Endodermal cell (in vitro differentiated cells): Measurements from ENCODE around the gene XCL2. TPM values are rescaled to one million over a fixed set of nuclear protein-coding genes. Genes with fewer than 3 reads are reported as not detected.
"Not testable (repeated sequence)": the region's sequence is repeated elsewhere in the genome, so short reads cannot be mapped to it uniquely, and the experiment has no call there.

Experiments
- DNase-seq: peaks from one replicate; pipeline ENCODE4 v3.0.0-alpha.2; 2017
- H3K27ac ChIP-seq: 2 replicates; pipeline ENCODE4 v1.5.1; 2013; ENCODE audit warnings: mild to moderate bottlenecking, low read depth, low read length, moderate library complexity
- H3K27me3 ChIP-seq: 2 replicates; pipeline ENCODE4 v1.6.1; 2013; ENCODE audit warnings: mild to moderate bottlenecking, low read length, moderate library complexity; ENCODE audit not compliant: insufficient read depth, control insufficient read depth, poor library complexity, severe bottlenecking
- H3K36me3 ChIP-seq: 2 replicates; pipeline ENCODE4 v1.7.0; 2013; ENCODE audit warnings: mild to moderate bottlenecking, low read length, moderate library complexity; ENCODE audit not compliant: control insufficient read depth, insufficient read depth
- H3K4me1 ChIP-seq: one replicate; pipeline ENCODE4 v1.7.0; 2013; ENCODE audit warnings: low read length; ENCODE audit not compliant: control insufficient read depth, insufficient read depth
- H3K4me3 ChIP-seq: 2 replicates; pipeline ENCODE4 v1.5.1; 2013; ENCODE audit warnings: mild to moderate bottlenecking, low read length, moderate library complexity
- H3K9ac ChIP-seq: 2 replicates; pipeline ENCODE4 v1.6.1; 2013; ENCODE audit warnings: mild to moderate bottlenecking, low read length, moderate library complexity; ENCODE audit not compliant: poor library complexity, severe bottlenecking; ENCODE audit errors: extremely low read depth
- H3K9me3 ChIP-seq: 2 replicates; pipeline ENCODE4 v1.6.1; 2013; ENCODE audit warnings: mild to moderate bottlenecking, low read length, moderate library complexity; ENCODE audit not compliant: control insufficient read depth
- H3K27ac Mint-ChIP-seq: 2 replicates; pipeline ENCODE4 v1.8.0; 2020; ENCODE audit warnings: mixed read lengths
- H3K27me3 Mint-ChIP-seq: 2 replicates; pipeline ENCODE4 v1.8.0; 2021; ENCODE audit warnings: mild to moderate bottlenecking, mixed read lengths; ENCODE audit not compliant: insufficient read depth
- H3K36me3 Mint-ChIP-seq: 2 replicates; pipeline ENCODE4 v1.8.0; 2020; ENCODE audit warnings: low read depth, mixed read lengths
- H3K4me1 Mint-ChIP-seq: 2 replicates; pipeline ENCODE4 v1.8.0; 2020; ENCODE audit warnings: mixed read lengths
- H3K4me3 Mint-ChIP-seq: 2 replicates; pipeline ENCODE4 v1.8.0; 2020; ENCODE audit warnings: mild to moderate bottlenecking, moderate library complexity, mixed read lengths
- H3K9me3 Mint-ChIP-seq: 2 replicates; pipeline ENCODE4 v1.8.0; 2020; ENCODE audit warnings: mild to moderate bottlenecking, mixed read lengths
- WGBS, 2 experiments: methylation state at CpG; one replicate each; pipeline versions ENCODE4 v1.1.5 to v1.1.7; 2013; ENCODE audit warnings: missing lambda C conversion rate in 2 of 2, mixed read lengths in 1 of 2; ENCODE audit not compliant: insufficient coverage in 1 of 2, insufficient read length in 1 of 2; 5-methylcytosine and 5-hydroxymethylcytosine counted together
- total RNA-seq, 2 donors: library from RNA; stranded (reverse); fragmentation: NEBNext Ultra II Directional in 1 of 2; extraction: Animal tissue kit (Norgen Biotek cat#: 25700) in 1 of 2; gene quantifications; 2 replicates in 1 of 2; 3 replicates in 1 of 2; pipeline ENCODE4 v1.2.1, GENCODE V29; 2021
- TF ChIP-seq, protein P1 (sequence below): fragments of 200-600 bp; sonication (generic); conservative IDR thresholded peaks from 2 replicates; pipeline ENCODE4 v1.5.0; 2021; ENCODE audit warnings: antibody characterized with exemption, mild to moderate bottlenecking

Gene XCL2
- total RNA-seq, 2 donors from 2014 or later = not detected

DNA sequence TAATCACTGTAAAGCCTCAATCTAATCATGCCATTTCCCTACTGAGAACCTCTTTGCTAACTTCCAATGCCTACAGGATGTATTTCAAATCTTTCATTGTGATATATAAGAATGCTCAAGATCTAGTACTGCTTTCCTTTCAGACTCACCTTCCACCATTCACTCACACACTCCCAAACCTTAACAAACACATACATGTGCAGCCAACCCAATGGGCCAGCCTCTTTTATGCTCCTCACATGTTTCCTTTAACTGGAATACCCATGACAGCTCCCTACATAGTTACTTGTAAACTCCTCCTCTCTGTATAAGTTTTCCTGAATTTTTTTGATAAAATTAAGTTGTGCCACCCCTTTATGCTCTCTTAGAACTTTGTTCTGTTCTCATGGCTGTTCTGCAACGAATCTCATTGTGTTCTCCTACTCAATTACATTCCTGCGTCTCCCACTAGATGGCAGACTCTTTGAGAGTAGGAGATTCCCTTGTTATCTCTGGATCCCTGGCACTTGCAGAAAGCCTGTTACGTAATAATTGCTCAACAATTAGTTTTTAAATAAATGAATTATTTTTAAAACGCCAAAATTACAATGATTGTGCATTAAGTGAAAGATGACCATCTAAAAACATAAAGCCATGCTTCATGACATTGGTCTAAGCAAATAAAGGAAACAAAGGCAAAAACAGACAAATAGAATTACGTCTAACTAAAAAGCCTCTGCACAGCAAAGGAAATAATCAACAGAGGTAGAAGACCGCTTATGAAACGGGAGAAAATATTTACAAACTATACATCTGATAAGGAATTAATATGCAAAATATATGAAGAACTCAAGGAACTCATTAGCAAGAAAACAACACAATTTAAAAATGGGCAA lies 2.1 kb upstream of the XCL2 start:
- H3K36me3 ChIP-seq, H3K4me3 Mint-ChIP-seq, H3K27ac Mint-ChIP-seq, H3K27me3 ChIP-seq, H3K27ac ChIP-seq, H3K9ac ChIP-seq, H3K4me1 Mint-ChIP-seq, H3K27me3 Mint-ChIP-seq, H3K9me3 ChIP-seq, H3K4me1 ChIP-seq, H3K36me3 Mint-ChIP-seq, H3K4me3 ChIP-seq: not testable (repeated sequence)
- WGBS, 2 experiments = 0 to 49% methylated on average over 1 to 5 of the region's 7 CpGs
- TF ChIP-seq, protein P1, sequence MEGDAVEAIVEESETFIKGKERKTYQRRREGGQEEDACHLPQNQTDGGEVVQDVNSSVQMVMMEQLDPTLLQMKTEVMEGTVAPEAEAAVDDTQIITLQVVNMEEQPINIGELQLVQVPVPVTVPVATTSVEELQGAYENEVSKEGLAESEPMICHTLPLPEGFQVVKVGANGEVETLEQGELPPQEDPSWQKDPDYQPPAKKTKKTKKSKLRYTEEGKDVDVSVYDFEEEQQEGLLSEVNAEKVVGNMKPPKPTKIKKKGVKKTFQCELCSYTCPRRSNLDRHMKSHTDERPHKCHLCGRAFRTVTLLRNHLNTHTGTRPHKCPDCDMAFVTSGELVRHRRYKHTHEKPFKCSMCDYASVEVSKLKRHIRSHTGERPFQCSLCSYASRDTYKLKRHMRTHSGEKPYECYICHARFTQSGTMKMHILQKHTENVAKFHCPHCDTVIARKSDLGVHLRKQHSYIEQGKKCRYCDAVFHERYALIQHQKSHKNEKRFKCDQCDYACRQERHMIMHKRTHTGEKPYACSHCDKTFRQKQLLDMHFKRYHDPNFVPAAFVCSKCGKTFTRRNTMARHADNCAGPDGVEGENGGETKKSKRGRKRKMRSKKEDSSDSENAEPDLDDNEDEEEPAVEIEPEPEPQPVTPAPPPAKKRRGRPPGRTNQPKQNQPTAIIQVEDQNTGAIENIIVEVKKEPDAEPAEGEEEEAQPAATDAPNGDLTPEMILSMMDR = peak; percentile 74
- H3K9me3 Mint-ChIP-seq = peaks cover 23% of the 10 kb centered on the region
- peak; percentile 57 for DNase-seq

DNA sequence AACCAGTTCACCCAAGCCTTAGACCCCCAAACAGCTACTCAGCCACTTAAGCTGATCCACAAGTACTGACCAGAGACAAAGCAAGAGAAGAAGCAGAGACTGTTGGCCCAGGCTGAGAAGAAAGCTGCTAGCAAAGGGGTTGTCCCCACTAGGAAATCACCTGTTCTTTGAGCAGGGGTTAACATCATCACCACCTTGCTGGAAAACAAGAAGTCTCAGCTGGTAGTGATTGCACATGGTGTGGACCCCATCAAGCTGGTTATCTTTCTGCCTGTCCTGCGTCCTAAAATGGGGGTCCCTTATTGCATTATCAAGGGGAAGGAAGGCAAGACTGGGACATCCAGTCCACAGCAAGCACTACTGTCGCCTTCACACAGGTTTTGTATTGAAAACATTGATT lies 819 bp downstream of the XCL2 start:
- H3K27ac Mint-ChIP-seq, H3K36me3 Mint-ChIP-seq, H3K4me1 ChIP-seq, H3K9ac ChIP-seq, H3K4me3 ChIP-seq, H3K27ac ChIP-seq, H3K36me3 ChIP-seq, H3K9me3 ChIP-seq, DNase-seq, H3K9me3 Mint-ChIP-seq, H3K27me3 Mint-ChIP-seq, H3K27me3 ChIP-seq, H3K4me3 Mint-ChIP-seq: not testable (repeated sequence)
- H3K4me1 Mint-ChIP-seq = peaks cover 11% of the 10 kb centered on the region
- 82 to 93% methylated on average over 1 to 2 of the region's 2 CpGs for WGBS, 2 experiments

DNA sequence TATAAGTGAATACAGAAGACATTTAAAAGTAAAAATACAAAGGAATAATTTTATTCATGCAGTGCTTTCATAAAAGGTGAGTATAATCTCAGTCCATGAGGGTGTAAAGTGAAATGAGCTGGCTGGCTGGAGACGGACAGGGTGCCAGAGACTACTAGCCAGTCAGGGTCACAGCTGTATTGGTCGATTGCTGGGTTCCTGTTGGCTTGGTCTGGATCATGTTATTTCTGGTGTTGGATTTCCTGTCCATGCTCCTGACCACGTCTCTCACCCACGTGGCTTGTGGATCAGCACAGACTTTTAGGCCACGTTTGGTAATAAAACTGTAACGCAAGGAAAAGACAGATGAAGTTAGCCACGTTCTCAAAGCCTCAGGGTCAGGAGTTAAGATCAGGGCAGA lies 3.0 kb downstream of the XCL2 start:
- H3K9me3 Mint-ChIP-seq, H3K4me3 Mint-ChIP-seq: not testable (repeated sequence)
- peaks cover 13% of the 10 kb centered on the region for H3K4me1 Mint-ChIP-seq

DNA sequence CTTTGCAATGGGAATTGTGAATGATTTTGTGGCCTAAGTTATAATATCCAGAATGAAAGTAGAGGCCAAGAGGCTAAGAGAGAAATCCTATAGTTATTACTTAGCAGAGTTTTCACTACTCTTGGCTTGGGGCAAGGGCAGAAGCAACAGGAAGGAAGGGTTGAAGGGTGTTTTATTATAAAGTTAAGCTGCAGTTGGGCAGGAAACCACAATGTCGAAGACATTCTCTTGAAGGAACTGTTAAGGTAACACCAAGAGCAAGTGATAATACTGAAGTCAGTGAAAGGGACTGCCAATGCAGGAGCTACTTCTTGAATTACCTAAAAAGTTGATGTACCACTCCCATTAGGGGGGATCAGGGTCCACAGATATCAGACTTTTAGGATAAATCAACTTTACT lies 8.3 kb downstream of the XCL2 start:
- H3K36me3 ChIP-seq = no peaks in the 10 kb centered on the region
- no peaks in the 10 kb centered on the region for H3K4me1 ChIP-seq
- H3K27me3 ChIP-seq = no peaks in the 10 kb centered on the region
- WGBS, 2 experiments = 86 to 92% methylated on average over 1 of the region's 1 CpG
- no peak overlapping the region for H3K27ac ChIP-seq
- H3K4me3 ChIP-seq = no peak overlapping the region
- TF ChIP-seq, protein P1 = no peak
- no peak overlapping the region for H3K9ac ChIP-seq
- H3K27ac Mint-ChIP-seq = no peak overlapping the region
- H3K27me3 Mint-ChIP-seq = no peaks in the 10 kb centered on the region
- no peak for DNase-seq
- peaks cover 18% of the 10 kb centered on the region for H3K4me1 Mint-ChIP-seq
- peaks cover 2% of the 10 kb centered on the region for H3K9me3 Mint-ChIP-seq
- no peak overlapping the region for H3K4me3 Mint-ChIP-seq
- H3K9me3 ChIP-seq = no peaks in the 10 kb centered on the region
- H3K36me3 Mint-ChIP-seq = no peaks in the 10 kb centered on the region

More for the DNA sequence above, 3.0 kb downstream of the XCL2 start:
- not testable (repeated sequence) for H3K9me3 ChIP-seq, H3K27me3 Mint-ChIP-seq, H3K27me3 ChIP-seq, H3K27ac Mint-ChIP-seq, H3K27ac ChIP-seq, DNase-seq, H3K36me3 ChIP-seq, H3K4me3 ChIP-seq, H3K9ac ChIP-seq, H3K4me1 ChIP-seq, H3K36me3 Mint-ChIP-seq
- WGBS, 2 experiments = 82 to 100% methylated on average over 2 to 7 of the region's 7 CpGs
